Tibial nerve (tissue), 4 donors: ENCODE results near the gene TMEM72.

Experiments used
- EP300 ChIP-seq, 2 donors: sonication (generic); formaldehyde crosslinking; IDR thresholded peaks; one replicate each; pipeline ENCODE4 v1.6.1; 2017; ENCODE audit warnings: antibody characterized with exemption in 2 of 2, mild to moderate bottlenecking in 1 of 2
- POLR2A ChIP-seq, 2 donors: fragments of 450-650 bp; IDR thresholded peaks; one replicate each; pipeline ENCODE4 v1.6.1; 2017; ENCODE audit warnings: antibody characterized with exemption in 2 of 2, mild to moderate bottlenecking in 2 of 2, moderate library complexity in 2 of 2
- TF ChIP-seq, protein P1 (sequence below), 5 experiments: fragments of 200-600 bp in 3 of 5; fragments of 450-650 bp in 2 of 5; sonication (generic) in 3 of 5; IDR thresholded peaks; one replicate each; pipeline ENCODE4 v1.5.1; 2016 to 2019; ENCODE audit warnings: antibody characterized with exemption in 5 of 5, mild to moderate bottlenecking in 3 of 5, moderate library complexity in 2 of 5

DNA sequence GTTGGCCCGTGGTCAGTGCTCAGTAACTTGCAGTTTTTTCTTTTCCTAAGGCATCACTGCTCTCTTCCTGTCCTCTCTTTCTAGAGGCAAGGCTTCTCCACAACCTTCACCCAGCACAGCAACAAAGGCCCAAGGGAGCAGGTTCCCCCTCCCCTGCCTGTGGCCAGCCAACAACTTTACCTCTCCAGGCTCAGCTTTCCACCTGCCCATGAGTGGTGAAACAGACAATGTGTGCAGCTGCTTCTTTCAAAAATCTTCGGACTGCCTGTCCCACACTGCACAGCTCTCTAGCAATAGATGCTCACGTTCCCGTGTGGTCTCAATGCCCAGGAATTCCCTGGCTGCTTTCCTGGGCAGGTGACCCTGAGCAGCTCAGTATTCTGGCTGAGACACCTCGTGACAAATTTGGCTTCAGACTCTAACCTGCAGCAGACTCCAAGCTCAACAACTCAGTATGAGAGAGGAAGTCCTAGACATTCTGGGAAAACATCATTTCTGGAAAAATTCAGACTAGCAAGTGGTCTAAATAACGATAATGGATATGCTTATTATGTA lies 28.9 kb upstream of the TMEM72 start:
- TF ChIP-seq, protein P1, sequence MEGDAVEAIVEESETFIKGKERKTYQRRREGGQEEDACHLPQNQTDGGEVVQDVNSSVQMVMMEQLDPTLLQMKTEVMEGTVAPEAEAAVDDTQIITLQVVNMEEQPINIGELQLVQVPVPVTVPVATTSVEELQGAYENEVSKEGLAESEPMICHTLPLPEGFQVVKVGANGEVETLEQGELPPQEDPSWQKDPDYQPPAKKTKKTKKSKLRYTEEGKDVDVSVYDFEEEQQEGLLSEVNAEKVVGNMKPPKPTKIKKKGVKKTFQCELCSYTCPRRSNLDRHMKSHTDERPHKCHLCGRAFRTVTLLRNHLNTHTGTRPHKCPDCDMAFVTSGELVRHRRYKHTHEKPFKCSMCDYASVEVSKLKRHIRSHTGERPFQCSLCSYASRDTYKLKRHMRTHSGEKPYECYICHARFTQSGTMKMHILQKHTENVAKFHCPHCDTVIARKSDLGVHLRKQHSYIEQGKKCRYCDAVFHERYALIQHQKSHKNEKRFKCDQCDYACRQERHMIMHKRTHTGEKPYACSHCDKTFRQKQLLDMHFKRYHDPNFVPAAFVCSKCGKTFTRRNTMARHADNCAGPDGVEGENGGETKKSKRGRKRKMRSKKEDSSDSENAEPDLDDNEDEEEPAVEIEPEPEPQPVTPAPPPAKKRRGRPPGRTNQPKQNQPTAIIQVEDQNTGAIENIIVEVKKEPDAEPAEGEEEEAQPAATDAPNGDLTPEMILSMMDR (IDR thresholded peaks at IDR 0.05) = no peak
- no peak for TF ChIP-seq POLR2A (IDR thresholded peaks at IDR 0.05)
- TF ChIP-seq EP300 (IDR thresholded peaks at IDR 0.05) = no peak
